ENCODE results near the gene ZDHHC19.
"Not testable (repeated sequence)": the region's sequence is repeated elsewhere in the genome, so short reads cannot be mapped to it uniquely, and the experiment has no call there.

ZDHHC19 gene

DNA sequence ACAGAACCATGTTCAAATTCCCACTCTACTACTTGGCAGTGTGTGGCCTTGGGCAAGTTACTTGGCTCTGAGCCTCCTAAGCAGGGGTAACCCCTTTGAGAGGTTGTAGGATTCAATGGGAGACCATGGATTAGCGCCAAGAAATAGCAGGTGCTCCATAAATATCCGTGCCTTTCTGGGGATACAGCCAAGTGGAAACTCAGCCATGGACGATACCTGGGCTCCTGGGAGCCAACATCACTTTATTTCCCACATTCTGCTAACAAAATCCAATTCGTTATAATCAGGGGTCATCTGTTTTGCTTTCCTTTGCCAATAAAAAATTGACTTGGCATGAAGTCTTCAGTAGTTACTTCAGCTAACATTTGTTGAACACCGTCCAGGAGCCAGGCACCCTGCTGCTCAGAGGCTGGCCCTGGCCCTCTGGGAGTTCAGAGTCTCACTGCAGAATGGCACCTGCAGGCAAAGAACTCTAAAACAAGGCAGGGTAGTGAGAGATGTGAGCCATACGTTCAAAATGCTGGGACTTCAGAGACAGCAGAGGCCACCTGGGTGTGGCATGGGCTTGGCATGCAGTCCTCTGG is 42.3 kb downstream of the ZDHHC19 start:
- no peak for TF ChIP-seq ZFX (IDR thresholded peaks at IDR 0.05)
- TF ChIP-seq, protein P1, sequence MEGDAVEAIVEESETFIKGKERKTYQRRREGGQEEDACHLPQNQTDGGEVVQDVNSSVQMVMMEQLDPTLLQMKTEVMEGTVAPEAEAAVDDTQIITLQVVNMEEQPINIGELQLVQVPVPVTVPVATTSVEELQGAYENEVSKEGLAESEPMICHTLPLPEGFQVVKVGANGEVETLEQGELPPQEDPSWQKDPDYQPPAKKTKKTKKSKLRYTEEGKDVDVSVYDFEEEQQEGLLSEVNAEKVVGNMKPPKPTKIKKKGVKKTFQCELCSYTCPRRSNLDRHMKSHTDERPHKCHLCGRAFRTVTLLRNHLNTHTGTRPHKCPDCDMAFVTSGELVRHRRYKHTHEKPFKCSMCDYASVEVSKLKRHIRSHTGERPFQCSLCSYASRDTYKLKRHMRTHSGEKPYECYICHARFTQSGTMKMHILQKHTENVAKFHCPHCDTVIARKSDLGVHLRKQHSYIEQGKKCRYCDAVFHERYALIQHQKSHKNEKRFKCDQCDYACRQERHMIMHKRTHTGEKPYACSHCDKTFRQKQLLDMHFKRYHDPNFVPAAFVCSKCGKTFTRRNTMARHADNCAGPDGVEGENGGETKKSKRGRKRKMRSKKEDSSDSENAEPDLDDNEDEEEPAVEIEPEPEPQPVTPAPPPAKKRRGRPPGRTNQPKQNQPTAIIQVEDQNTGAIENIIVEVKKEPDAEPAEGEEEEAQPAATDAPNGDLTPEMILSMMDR (conservative IDR thresholded peaks at IDR 0.05), result no peak
- peak overlapping the region; percentile 13; the same call in 1 of the 2 replicates for H3K27ac ChIP-seq

DNA sequence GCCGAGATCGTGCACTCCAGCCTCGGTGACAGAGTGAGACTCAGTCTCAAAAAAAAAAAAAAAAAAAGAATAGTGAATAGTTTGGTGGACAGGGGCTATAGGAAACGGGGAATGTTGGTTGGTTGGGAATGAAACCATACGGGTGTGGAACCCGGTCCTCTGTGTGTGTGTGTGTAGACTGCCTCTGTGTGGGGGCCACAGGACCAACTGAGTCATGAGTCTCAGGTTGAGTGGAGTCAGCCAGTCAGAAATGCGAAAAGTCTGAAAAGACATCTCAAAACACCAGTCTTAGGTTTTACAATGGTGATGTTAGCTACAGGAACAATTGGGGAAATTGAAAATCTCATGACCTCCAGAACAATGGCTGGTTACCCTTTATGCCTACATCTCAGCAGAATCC is 44.5 kb downstream of the ZDHHC19 start:
- no peak for TF ChIP-seq ZFX (IDR thresholded peaks at IDR 0.05)
- TF ChIP-seq, protein P1 (conservative IDR thresholded peaks at IDR 0.05), result no peak
- H3K27ac ChIP-seq, result no peak overlapping the region

DNA sequence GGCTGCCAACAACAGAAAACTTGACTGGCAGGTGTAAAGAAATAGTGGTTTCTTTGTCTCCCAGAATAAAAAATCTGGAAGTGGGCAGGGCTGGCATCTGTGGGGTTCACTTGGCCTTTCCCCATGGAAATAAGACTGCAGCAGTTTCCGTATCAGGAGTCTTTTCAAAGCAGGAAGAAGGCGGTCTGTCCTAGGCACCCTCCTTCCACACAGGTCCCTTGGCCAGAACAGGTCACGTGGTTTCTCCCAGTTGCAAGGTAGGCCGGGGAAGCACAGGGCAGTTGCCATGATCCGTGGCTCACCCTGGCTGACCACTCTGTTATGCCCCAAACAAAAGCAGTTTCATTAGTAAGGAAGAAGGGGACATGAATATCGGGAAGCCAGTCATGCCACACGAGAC is 45.4 kb downstream of the ZDHHC19 start:
- H3K27ac ChIP-seq, result no peak overlapping the region
- TF ChIP-seq, protein P1 (conservative IDR thresholded peaks at IDR 0.05), result no peak
- TF ChIP-seq ZFX (IDR thresholded peaks at IDR 0.05), result no peak

DNA sequence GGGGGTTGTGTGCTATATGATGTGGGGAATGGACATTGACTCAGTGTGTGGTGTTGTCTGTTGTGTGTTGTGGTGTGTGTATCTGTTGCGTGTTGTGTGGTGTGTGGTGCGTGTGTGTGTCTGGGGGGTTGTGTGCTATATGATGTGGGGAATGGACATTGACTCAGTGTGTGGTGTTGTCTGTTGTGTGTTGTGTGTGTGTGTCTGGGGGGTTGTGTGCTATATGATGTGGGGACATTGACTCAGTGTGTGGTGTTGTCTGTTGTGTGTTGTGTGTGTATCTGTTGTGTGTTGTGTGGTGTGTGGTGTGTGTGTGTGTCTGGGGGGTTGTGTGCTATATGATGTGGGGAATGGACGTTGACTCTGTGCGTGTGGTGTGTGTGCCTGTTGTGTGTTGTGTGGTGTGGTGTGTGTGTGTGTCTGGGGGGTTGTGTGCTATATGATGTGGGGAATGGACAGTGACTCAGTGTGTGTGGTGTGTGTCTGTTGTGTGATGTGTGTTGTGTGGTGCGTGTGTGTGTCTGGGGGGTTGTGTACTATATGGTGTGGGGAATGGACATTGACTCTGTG is 46.1 kb downstream of the ZDHHC19 start:
- H3K27ac ChIP-seq, result not testable (repeated sequence)

DNA sequence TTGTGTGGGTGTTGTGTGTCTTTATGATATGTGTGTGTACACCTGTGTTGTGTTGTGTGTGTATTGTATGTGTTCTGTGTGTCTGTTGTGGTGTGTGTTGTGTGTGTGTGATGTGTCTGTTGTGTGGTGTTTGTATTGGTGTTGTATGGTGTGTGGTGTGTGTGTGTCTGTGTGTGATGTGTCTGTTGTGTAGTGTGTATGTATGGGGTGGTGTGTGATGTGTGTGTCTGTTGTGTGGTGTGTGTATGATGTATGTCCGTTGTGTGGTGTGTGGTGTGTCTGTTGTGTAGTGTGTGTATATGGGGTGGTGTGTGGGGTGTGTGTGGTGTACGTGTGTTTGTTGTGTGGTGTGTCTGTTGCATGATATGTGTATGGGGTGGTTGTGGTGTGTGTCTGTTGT is 46.6 kb downstream of the ZDHHC19 start:
- no peak for TF ChIP-seq ZFX (IDR thresholded peaks at IDR 0.05)
- TF ChIP-seq, protein P1 (conservative IDR thresholded peaks at IDR 0.05), result no peak
- no peak overlapping the region for H3K27ac ChIP-seq

DNA sequence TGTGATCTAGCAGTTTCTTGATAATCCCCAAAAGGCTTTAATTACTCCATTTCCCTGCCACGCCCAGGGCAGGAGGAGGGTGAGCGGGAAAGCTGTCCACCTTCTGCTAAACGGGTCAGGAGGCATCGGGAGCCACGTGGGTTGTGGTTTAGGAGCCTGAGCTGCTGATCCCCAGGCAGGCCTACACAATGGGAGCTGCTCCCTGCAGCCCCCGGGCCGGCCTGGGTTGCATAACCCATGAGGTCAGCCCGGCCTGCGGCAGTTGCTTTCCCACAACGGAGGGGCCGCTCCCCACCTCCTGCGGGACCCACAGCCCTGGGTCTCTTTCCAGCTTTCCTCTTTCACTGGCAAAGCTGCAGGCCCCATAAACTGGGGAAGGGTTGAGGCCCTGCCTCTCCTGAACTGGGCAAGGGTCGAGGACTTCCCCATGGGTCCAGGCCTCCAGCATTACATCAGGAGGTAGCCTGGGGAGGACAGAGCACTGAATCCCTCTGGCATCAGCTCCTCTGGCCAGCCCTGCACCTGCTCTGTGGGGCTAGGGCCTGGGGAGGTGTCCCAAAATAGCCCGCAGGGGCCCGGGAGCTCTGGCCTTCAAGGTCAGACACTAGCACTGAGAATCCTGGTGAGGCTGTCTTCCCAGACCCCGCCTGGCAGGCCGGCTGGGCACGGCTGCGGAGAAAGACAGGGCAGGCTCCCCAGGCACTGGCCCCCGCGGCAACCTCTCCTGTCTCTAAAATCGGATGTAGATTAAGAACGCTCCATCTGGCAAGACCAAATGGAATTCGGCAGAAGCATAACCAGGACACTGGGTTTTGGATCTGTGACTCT is 47.3 kb downstream of the ZDHHC19 start:
- H3K27ac ChIP-seq, result no peak overlapping the region
- TF ChIP-seq ZFX (IDR thresholded peaks at IDR 0.05), result no peak
- TF ChIP-seq, protein P1 (conservative IDR thresholded peaks at IDR 0.05), result no peak

DNA sequence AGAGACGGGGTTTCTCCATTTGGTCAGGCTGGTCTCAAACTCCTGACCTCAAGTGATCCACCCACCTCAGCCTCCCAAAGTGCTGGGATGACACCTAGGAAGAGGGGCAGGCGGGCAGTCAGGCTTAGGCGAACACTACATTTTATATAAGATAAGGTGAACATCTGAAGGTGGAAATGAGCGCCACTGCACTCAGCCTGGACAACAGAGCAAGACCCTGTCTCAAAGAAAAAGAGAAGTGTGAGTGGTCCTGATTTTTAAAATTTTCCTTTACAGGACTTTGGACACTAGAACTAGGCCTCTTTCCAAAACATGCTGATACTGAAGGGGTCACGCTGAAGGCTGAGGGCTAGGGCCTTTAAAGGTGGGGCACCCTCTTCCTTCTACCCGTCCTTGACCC is 48.0 kb downstream of the ZDHHC19 start:
- no peak overlapping the region for H3K27ac ChIP-seq
- TF ChIP-seq, protein P1 (conservative IDR thresholded peaks at IDR 0.05), result no peak
- no peak for TF ChIP-seq ZFX (IDR thresholded peaks at IDR 0.05)
